ENCODE results near the gene APBA1.

APBA1 gene

GRCh38 chr9:69472101-69472620, 200.0 kb downstream of the APBA1 start:
- no peak for DNase-seq (ENCODE audit: low spot score)

- no peak for DNase-seq (ENCODE audit: low spot score)
Observed at GRCh38 chr9:69471433-69471832, 200.7 kb downstream of the APBA1 start.

GRCh38 chr9:69470186-69470977, 201.8 kb downstream of the APBA1 start:
- no peak for DNase-seq (ENCODE audit: low spot score)

DNA sequence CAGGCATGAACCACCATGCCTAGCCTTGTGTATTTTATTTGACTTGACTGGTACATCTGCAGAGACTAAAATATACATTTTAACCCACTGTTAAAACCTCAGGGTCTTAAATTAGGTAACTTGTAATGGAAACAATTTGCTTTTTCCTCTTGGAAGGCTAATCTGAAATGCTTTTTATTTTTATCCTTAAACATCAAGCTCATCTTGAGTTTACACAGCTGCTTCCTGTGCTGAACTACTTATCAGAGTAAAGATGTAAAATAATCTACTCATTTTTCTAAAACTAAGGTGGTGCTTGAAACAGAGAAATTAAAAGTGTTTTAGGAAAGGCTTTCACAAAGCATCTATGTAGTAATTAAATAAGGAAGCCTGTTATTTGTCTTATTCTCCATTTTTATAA, 203.0 kb downstream of the APBA1 start:
- no peak for DNase-seq (ENCODE audit: low spot score)

GRCh38 chr9:69468380-69468779, 203.8 kb downstream of the APBA1 start:
- no peak for DNase-seq (ENCODE audit: low spot score)

DNA sequence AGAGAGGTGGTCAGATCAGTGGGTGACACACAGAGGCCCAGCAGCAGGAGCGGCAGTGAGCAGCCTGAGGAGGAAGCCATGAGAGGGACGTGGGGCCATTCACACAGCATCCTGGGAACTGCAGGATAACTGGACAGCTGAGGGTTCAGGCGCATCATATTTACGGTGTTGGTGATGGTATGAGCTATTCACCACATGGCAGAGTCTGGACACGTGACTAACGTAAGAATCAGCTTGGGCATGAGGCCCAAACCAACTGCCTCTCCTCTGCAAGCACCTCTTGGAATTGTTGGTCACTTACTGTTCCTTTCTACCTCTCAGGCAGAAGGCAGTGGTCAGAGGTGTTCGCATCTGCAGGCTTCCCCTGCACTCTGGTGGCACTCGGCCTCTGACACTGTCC, 206.0 kb downstream of the APBA1 start:
- DNase-seq (ENCODE audit: low spot score) = no peak

DNA sequence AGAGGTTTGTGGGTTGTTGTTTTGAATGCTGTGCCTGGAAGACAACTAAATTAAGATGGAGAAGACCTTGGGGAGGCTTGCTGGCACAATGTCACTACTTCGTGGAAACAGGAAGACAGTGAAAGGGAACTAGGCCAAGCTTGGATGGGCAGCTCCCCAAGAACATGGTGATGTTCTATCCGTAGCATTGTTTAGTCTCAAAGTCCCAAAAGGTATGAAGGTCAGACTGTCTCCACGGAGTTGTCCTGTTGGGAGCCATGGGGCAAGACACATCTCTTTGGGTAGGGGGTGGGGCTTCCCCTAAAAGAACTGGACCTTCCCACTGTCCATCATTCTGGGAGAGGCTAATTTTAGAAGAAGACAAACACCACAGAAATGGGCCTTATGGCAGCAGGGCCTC, 206.7 kb downstream of the APBA1 start:
- no peak for DNase-seq (ENCODE audit: low spot score)

DNA sequence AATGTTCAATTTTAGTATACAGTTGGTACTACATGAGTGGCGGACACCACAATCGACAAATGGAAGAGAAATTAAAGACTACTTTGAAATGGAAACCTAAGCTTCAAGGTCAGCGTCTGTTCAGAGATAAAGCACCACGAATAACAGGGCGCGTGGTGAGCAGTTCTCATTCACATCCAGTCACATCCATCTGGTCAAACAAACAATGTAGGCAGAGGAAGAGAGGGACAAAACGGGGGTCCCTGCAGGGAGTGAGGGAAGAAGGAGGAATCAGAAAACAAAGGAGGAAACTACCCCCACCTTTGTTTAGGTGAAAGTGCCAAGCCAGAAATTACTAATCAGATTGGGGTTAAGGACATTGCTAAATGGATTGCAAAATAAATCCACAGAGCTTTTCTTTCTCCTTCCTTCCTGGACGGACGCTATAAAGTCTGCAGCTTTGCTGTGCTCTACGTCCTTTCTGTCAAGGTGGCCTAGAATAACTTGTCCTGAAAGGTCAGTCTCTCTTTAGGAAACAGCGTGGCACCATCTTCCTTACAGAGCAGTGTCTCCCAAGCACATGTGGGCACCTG, 208.6 kb downstream of the APBA1 start:
- DNase-seq (ENCODE audit: low spot score) = no peak

DNA sequence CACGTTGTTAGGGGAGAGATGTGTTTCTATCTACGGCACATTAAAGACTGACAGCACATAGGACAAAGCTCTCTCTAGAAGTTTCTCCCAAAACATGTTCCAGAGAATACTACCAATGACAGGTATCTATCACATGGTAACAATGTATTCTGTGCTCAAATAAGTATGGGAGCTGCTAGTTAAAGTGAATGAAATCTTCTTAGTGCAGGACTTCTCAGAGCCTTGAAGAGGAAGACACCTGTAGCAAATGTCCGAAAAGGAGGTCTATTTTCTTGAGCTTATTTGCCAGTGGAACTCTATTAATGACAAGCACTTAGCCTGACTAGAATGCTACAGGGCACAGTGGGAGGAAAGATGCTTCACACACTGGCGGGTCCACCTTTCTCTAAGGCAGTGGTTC, 209.8 kb downstream of the APBA1 start:
- DNase-seq (ENCODE audit: low spot score) = no peak

DNA sequence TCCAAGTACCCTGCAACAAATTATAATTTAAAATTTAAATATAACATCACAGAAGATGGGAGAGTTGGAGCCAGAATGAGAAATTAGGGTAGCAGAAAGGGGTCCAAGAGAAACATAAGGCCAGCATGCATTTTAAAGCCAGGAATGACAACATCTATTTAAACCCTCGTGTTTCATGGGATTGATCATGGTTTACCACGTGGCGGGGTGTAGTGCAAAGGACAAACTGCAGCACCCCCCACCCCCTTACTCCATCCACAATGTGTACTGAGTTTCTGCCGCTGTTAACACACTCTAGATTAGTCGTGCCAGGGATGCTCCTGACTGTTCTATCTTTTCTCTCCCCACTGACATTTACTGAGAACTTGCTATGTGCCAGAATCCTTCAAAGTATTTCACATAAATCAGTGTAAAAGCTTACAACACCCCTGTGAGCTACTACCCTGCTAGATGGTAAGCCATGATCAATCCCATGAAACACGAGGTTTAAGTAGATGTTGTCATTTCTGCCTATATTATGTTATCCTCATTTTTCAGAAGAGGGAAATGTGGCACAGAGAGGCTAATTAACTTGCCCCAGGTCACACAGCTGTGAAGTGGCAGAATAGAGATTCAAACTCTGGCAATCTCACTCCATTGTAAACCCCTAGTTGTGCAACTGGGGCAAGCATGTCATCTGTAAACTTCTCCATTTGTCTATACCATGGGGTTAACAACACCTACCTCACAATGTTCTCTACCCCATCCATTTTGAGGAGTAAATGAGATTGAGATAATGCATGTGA, 210.9 kb downstream of the APBA1 start:
- no peak for DNase-seq (ENCODE audit: low spot score)

GRCh38 chr9:69460012-69460411, 212.2 kb downstream of the APBA1 start:
- no peak for DNase-seq (ENCODE audit: low spot score)

GRCh38 chr9:69458176-69458575, 214.0 kb downstream of the APBA1 start:
- no peak for DNase-seq (ENCODE audit: low spot score)

- DNase-seq (ENCODE audit: low spot score) = no peak
Observed at GRCh38 chr9:69456201-69456600, 216.0 kb downstream of the APBA1 start.

DNA sequence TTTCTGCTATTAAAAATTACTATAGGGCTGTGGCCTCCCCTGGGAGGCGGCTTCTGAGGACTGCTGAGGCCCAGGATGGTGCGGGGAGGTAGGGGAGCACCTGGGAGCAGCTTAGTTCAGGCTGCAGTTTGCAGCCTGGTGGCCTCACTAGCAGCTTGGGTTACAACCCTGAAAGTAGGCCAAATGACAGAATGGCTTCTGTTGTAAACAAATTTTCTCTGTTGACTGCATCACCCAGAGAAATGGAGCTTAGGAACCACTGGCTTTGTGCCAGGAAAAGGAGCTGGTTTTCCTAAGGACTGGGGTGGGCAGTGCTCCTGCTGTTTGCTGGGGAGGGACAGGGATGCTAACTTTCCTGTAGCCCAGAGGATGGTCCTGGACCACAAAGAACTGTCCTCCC, 216.9 kb downstream of the APBA1 start:
- DNase-seq (ENCODE audit: low spot score) = no peak

DNA sequence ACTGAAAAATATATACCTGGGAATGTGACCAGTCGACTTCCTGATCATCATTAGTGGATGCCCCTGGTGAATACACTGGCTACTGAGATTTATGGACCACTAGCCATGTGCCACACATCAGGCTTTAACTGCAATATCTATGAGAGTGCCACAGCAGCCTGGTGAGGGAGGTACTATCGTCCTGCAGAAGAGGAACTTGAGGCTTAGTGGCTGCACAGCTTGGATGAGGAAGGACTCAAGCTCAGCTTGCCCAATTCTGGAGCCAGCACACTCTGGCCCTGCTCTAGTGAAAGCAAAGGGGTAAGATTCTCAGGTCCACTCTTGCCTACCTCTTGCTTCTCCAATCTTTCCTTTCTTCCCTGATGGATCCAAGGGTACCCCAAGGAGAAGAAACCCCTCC, 217.8 kb downstream of the APBA1 start:
- no peak for DNase-seq (ENCODE audit: low spot score)

DNA sequence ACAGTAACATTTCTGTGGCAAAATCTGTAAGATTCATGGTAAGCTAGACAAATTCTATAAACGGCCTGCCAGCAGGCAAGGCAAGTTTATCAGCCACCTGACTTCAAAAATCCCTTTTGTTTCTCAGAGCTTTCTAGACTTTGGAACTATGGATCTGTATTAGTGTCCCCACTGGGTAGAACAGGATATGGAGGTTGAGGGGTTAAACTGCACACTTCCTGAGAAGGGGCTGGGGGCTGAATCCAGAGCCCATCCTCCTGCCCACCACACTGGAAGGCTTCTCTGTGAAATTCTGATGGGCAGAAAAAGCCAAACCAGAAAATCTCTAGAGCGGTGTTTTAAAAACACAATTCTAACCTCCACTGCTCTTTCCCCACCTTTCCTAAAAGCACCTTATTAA, 218.4 kb downstream of the APBA1 start:
- no peak for DNase-seq (ENCODE audit: low spot score)

- DNase-seq (ENCODE audit: low spot score) = no peak
Observed at GRCh38 chr9:69452110-69452782, 219.9 kb downstream of the APBA1 start.

DNA sequence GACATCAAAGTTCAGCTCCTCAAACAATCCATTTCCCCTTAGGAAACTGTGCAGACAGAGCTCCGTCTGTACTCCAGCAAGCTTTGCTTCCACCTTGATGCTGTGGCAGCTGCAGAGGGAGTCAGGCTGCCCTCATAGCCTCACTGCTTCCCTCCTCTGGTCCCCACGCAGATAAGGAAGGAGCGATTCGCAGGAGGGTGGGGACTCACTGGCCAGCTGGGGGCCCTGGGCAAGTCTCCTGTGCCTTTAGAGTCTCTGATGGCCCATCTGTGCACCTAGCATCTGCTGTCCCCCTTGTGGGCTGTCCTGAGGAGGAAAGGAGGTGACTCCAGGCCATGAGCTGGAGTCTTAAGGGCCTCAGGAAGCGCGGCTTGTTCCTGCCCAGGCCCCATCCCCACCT, 225.7 kb downstream of the APBA1 start:
- DNase-seq (ENCODE audit: low spot score) = no peak

- DNase-seq (ENCODE audit: low spot score) = no peak
Observed at GRCh38 chr9:69445251-69445650, 226.9 kb downstream of the APBA1 start.

GRCh38 chr9:69444791-69445190, 227.4 kb downstream of the APBA1 start:
- no peak for DNase-seq (ENCODE audit: low spot score)

- no peak for DNase-seq (ENCODE audit: low spot score)
Observed at GRCh38 chr9:69444021-69444420, 228.2 kb downstream of the APBA1 start.

- no peak for DNase-seq (ENCODE audit: low spot score)
Observed at GRCh38 chr9:69443178-69443577, 229.0 kb downstream of the APBA1 start.

All from CD4-positive, alpha-beta T cell treated with Interleukin-6 at 100 ng/mL for 8 hours (primary cell).